GM23338 (cell line): ENCODE measurements around the gene CKB. TPM values are rescaled to one million over a fixed set of nuclear protein-coding genes. Genes with fewer than 3 reads are reported as not detected.

Source experiments
- EZH2phosphoT487 ChIP-seq: fragments of 200-600 bp; sonication (generic); IDR thresholded peaks from one replicate; pipeline ENCODE4 v1.8.1; 2018; ENCODE audit warnings: antibody characterized with exemption; ENCODE audit not compliant: unreplicated experiment
- JUNB ChIP-seq: IDR thresholded peaks from one replicate; pipeline ENCODE4 v1.6.1; 2016; ENCODE audit warnings: antibody characterized with exemption; ENCODE audit not compliant: unreplicated experiment
- NANOG ChIP-seq: IDR thresholded peaks from 2 replicates; pipeline ENCODE4 v1.6.1; 2016; ENCODE audit warnings: antibody characterized with exemption, borderline replicate concordance
- STAT1 ChIP-seq: IDR thresholded peaks from one replicate; pipeline ENCODE4 v1.6.1; 2016; ENCODE audit warnings: antibody characterized with exemption; ENCODE audit not compliant: unreplicated experiment
- ZNF114 ChIP-seq: fragments of 250-450 bp; sonication (Bioruptor Pico); IDR thresholded peaks from 2 replicates; pipeline ENCODE4 v1.5.0; 2020; ENCODE audit warnings: mild to moderate bottlenecking, moderate library complexity
- polyA plus RNA-seq: library from polyadenylated mRNA; unstranded; fragments of >200 nt; fragmentation: Nextera tagmentation; extraction: Ambion mirVana; gene quantifications from 2 replicates; pipeline ENCODE4 v1.2.1, GENCODE V29; 2016
- total RNA-seq: library from RNA; depleted of rRNA; stranded (reverse); fragments of >200 nt; shearing (Covaris generic); gene quantifications from 2 replicates; pipeline ENCODE4 v1.2.3, GENCODE V29; 2014
- TF ChIP-seq, protein P1 (sequence below): fragments of 250-450 bp; sonication (Bioruptor Pico); IDR thresholded peaks from 2 replicates; pipeline ENCODE4 v1.5.0; 2020; ENCODE audit warnings: mild to moderate bottlenecking, moderate library complexity
- TF ChIP-seq, protein P2 (sequence below), 2 experiments: fragments of 200-600 bp in 1 of 2; sonication (generic) in 1 of 2; conservative IDR thresholded peaks; 2 replicates each; pipeline versions ENCODE4 v1.5.1 to v1.6.1; 2016 to 2017; ENCODE audit warnings: antibody characterized with exemption in 2 of 2, low read depth in 2 of 2, mild to moderate bottlenecking in 2 of 2, moderate library complexity in 1 of 2
- TF ChIP-seq, protein P3 (sequence below): IDR thresholded peaks from one replicate; pipeline ENCODE4 v1.6.1; 2018; ENCODE audit warnings: antibody characterized with exemption; ENCODE audit not compliant: unreplicated experiment

CKB gene
- total and polyA plus RNA-seq, 2 experiments from 2014 or later: 604 to 852 TPM

- TF ChIP-seq, protein P1, sequence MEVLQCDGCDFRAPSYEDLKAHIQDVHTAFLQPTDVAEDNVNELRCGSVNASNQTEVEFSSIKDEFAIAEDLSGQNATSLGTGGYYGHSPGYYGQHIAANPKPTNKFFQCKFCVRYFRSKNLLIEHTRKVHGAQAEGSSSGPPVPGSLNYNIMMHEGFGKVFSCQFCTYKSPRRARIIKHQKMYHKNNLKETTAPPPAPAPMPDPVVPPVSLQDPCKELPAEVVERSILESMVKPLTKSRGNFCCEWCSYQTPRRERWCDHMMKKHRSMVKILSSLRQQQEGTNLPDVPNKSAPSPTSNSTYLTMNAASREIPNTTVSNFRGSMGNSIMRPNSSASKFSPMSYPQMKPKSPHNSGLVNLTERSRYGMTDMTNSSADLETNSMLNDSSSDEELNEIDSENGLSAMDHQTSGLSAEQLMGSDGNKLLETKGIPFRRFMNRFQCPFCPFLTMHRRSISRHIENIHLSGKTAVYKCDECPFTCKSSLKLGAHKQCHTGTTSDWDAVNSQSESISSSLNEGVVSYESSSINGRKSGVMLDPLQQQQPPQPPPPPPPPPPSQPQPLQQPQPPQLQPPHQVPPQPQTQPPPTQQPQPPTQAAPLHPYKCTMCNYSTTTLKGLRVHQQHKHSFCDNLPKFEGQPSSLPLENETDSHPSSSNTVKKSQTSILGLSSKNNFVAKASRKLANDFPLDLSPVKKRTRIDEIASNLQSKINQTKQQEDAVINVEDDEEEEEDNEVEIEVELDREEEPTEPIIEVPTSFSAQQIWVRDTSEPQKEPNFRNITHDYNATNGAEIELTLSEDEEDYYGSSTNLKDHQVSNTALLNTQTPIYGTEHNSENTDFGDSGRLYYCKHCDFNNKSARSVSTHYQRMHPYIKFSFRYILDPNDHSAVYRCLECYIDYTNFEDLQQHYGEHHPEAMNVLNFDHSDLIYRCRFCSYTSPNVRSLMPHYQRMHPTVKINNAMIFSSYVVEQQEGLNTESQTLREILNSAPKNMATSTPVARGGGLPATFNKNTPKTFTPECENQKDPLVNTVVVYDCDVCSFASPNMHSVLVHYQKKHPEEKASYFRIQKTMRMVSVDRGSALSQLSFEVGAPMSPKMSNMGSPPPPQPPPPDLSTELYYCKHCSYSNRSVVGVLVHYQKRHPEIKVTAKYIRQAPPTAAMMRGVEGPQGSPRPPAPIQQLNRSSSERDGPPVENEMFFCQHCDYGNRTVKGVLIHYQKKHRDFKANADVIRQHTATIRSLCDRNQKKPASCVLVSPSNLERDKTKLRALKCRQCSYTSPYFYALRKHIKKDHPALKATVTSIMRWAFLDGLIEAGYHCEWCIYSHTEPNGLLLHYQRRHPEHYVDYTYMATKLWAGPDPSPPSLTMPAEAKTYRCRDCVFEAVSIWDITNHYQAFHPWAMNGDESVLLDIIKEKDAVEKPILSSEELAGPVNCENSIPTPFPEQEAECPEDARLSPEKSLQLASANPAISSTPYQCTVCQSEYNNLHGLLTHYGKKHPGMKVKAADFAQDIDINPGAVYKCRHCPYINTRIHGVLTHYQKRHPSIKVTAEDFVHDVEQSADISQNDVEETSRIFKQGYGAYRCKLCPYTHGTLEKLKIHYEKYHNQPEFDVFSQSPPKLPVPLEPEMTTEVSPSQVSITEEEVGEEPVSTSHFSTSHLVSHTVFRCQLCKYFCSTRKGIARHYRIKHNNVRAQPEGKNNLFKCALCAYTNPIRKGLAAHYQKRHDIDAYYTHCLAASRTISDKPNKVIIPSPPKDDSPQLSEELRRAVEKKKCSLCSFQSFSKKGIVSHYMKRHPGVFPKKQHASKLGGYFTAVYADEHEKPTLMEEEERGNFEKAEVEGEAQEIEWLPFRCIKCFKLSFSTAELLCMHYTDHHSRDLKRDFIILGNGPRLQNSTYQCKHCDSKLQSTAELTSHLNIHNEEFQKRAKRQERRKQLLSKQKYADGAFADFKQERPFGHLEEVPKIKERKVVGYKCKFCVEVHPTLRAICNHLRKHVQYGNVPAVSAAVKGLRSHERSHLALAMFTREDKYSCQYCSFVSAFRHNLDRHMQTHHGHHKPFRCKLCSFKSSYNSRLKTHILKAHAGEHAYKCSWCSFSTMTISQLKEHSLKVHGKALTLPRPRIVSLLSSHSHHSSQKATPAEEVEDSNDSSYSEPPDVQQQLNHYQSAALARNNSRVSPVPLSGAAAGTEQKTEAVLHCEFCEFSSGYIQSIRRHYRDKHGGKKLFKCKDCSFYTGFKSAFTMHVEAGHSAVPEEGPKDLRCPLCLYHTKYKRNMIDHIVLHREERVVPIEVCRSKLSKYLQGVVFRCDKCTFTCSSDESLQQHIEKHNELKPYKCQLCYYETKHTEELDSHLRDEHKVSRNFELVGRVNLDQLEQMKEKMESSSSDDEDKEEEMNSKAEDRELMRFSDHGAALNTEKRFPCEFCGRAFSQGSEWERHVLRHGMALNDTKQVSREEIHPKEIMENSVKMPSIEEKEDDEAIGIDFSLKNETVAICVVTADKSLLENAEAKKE (CRISPR knock-in tag): no peak
- TF ChIP-seq STAT1 (no peak), EZH2phosphoT487 (no peak), ZNF114 (CRISPR knock-in tag) (no peak), JUNB (no peak), NANOG (no peak)
- TF ChIP-seq, protein P2, sequence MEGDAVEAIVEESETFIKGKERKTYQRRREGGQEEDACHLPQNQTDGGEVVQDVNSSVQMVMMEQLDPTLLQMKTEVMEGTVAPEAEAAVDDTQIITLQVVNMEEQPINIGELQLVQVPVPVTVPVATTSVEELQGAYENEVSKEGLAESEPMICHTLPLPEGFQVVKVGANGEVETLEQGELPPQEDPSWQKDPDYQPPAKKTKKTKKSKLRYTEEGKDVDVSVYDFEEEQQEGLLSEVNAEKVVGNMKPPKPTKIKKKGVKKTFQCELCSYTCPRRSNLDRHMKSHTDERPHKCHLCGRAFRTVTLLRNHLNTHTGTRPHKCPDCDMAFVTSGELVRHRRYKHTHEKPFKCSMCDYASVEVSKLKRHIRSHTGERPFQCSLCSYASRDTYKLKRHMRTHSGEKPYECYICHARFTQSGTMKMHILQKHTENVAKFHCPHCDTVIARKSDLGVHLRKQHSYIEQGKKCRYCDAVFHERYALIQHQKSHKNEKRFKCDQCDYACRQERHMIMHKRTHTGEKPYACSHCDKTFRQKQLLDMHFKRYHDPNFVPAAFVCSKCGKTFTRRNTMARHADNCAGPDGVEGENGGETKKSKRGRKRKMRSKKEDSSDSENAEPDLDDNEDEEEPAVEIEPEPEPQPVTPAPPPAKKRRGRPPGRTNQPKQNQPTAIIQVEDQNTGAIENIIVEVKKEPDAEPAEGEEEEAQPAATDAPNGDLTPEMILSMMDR (conservative IDR thresholded peaks at IDR 0.05; ENCODE audit: low read depth in 2 of 2): no peak
- TF ChIP-seq, protein P3, sequence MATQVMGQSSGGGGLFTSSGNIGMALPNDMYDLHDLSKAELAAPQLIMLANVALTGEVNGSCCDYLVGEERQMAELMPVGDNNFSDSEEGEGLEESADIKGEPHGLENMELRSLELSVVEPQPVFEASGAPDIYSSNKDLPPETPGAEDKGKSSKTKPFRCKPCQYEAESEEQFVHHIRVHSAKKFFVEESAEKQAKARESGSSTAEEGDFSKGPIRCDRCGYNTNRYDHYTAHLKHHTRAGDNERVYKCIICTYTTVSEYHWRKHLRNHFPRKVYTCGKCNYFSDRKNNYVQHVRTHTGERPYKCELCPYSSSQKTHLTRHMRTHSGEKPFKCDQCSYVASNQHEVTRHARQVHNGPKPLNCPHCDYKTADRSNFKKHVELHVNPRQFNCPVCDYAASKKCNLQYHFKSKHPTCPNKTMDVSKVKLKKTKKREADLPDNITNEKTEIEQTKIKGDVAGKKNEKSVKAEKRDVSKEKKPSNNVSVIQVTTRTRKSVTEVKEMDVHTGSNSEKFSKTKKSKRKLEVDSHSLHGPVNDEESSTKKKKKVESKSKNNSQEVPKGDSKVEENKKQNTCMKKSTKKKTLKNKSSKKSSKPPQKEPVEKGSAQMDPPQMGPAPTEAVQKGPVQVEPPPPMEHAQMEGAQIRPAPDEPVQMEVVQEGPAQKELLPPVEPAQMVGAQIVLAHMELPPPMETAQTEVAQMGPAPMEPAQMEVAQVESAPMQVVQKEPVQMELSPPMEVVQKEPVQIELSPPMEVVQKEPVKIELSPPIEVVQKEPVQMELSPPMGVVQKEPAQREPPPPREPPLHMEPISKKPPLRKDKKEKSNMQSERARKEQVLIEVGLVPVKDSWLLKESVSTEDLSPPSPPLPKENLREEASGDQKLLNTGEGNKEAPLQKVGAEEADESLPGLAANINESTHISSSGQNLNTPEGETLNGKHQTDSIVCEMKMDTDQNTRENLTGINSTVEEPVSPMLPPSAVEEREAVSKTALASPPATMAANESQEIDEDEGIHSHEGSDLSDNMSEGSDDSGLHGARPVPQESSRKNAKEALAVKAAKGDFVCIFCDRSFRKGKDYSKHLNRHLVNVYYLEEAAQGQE: no peak
These were observed 33.1 kb upstream of the CKB start (continued) for GRCh38 chr14:103555559-103556337.
